ENCODE measurements around the gene F2RL1.

DNA sequence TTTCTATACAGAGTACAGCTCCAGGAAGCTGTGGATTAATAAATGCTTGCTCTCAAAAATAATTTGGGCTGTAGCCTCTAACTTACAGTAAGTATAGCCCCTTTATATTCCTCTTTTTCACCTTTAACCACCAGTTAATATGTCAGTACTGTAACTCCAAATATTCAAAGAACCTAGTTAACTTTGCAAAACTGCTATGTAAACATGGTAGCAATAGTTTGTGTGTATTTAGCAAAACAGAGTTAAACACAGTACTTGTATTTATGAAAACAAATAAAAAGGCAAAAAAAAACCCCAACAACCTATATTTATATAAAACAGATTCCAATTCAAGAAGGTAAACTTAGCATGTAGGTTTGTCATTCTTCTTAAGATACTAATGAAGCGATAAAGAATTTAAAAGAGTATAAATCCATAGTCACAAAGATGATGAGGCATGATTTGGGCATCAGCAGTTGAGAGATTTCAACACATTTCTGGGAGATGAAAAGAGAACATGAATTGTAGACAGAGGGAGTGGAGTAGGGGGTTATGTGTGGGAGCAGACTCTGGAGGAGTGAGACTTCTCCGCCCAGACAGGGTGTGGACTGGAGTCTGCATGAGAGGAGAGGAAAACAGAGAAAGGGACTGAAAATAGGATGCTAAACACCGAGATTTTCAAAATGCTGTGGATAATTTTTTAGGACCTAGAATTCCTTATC, 47.0 kb upstream of the F2RL1 start:
- TF ChIP-seq EP300 (IDR thresholded peaks at IDR 0.05) = no peak
- TF ChIP-seq, protein P1, sequence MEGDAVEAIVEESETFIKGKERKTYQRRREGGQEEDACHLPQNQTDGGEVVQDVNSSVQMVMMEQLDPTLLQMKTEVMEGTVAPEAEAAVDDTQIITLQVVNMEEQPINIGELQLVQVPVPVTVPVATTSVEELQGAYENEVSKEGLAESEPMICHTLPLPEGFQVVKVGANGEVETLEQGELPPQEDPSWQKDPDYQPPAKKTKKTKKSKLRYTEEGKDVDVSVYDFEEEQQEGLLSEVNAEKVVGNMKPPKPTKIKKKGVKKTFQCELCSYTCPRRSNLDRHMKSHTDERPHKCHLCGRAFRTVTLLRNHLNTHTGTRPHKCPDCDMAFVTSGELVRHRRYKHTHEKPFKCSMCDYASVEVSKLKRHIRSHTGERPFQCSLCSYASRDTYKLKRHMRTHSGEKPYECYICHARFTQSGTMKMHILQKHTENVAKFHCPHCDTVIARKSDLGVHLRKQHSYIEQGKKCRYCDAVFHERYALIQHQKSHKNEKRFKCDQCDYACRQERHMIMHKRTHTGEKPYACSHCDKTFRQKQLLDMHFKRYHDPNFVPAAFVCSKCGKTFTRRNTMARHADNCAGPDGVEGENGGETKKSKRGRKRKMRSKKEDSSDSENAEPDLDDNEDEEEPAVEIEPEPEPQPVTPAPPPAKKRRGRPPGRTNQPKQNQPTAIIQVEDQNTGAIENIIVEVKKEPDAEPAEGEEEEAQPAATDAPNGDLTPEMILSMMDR (IDR thresholded peaks at IDR 0.05) = no peak
- TF ChIP-seq POLR2AphosphoS5 (IDR thresholded peaks at IDR 0.05) = no peak
- no peak for TF ChIP-seq POLR2A (IDR thresholded peaks at IDR 0.05)
